Astrocyte (in vitro differentiated cells and primary cell): ENCODE results near the gene KCNK5. TPM values are rescaled to one million over a fixed set of nuclear protein-coding genes. Genes with fewer than 3 reads are reported as not detected.

ENCODE experiments used
- DNase-seq: peaks from one replicate; pipeline ENCODE4 v3.0.0-alpha.2; 2010; ENCODE audit warnings: low read depth
- FAIRE-seq: peaks from 2 replicates; lab custom pipeline; 2011; peaks lifted over from hg19 to GRCh38; lab: Jason Lieb, UNC
- H2AFZ ChIP-seq: 2 replicates; pipeline ENCODE4 v1.6.0; 2012; ENCODE audit warnings: low read depth, low read length, inconsistent platforms
- H3K27ac ChIP-seq: 2 replicates; pipeline ENCODE4 v1.5.1; 2011; ENCODE audit warnings: low read depth, low read length, inconsistent platforms
- H3K27me3 ChIP-seq: 2 replicates; pipeline ENCODE4 v1.6.0; 2011; ENCODE audit warnings: low read length, inconsistent platforms; ENCODE audit not compliant: insufficient read depth
- H3K36me3 ChIP-seq: 2 replicates; pipeline ENCODE4 v1.5.1; 2011; ENCODE audit warnings: low read length, inconsistent platforms; ENCODE audit not compliant: insufficient read depth
- H3K4me1 ChIP-seq: 2 replicates; pipeline ENCODE4 v1.5.1; 2011; ENCODE audit warnings: low read length, inconsistent platforms; ENCODE audit not compliant: insufficient read depth
- H3K4me2 ChIP-seq: 2 replicates; pipeline ENCODE4 v1.6.0; 2012; ENCODE audit warnings: low read length, inconsistent platforms
- H3K4me3 ChIP-seq: 2 replicates; pipeline ENCODE4 v1.5.1; 2011; ENCODE audit warnings: low read depth, mild to moderate bottlenecking, low read length, inconsistent platforms; ENCODE audit not compliant: insufficient read depth
- H3K79me2 ChIP-seq: 2 replicates; pipeline ENCODE4 v1.6.0; 2012; ENCODE audit warnings: mild to moderate bottlenecking, low read length, inconsistent platforms; ENCODE audit not compliant: insufficient read depth
- H3K9ac ChIP-seq: 2 replicates; pipeline ENCODE4 v1.6.0; 2012; ENCODE audit warnings: mild to moderate bottlenecking, low read length, inconsistent platforms
- H3K9me3 ChIP-seq: 2 replicates; pipeline ENCODE4 v1.5.1; 2012; ENCODE audit warnings: low read depth, mild to moderate bottlenecking, low read length, inconsistent platforms; ENCODE audit not compliant: insufficient read depth
- H4K20me1 ChIP-seq: 2 replicates; pipeline ENCODE4 v1.6.0; 2012; ENCODE audit warnings: low read length, inconsistent platforms; ENCODE audit not compliant: insufficient read depth
- H3K27ac Mint-ChIP-seq: one replicate; pipeline ENCODE4 v1.8.0; 2021; ENCODE audit warnings: mild to moderate bottlenecking, mixed read lengths; ENCODE audit not compliant: unreplicated experiment
- H3K27me3 Mint-ChIP-seq: one replicate; pipeline ENCODE4 v1.8.0; 2021; ENCODE audit warnings: low read depth, mixed read lengths; ENCODE audit not compliant: unreplicated experiment
- H3K36me3 Mint-ChIP-seq: one replicate; pipeline ENCODE4 v1.8.0; 2021; ENCODE audit warnings: low read depth, mixed read lengths; ENCODE audit not compliant: unreplicated experiment
- H3K4me1 Mint-ChIP-seq: one replicate; pipeline ENCODE4 v1.8.0; 2021; ENCODE audit warnings: low read depth, mixed read lengths; ENCODE audit not compliant: unreplicated experiment
- H3K4me3 Mint-ChIP-seq: one replicate; pipeline ENCODE4 v1.8.0; 2021; ENCODE audit warnings: mild to moderate bottlenecking, moderate library complexity, mixed read lengths; ENCODE audit not compliant: unreplicated experiment
- H3K9me3 Mint-ChIP-seq: one replicate; pipeline ENCODE4 v1.8.0; 2021; ENCODE audit warnings: mild to moderate bottlenecking, mixed read lengths; ENCODE audit not compliant: unreplicated experiment
- EZH2 ChIP-seq: IDR thresholded peaks from 2 replicates; pipeline ENCODE4 v1.6.1; 2012; ENCODE audit warnings: mild to moderate bottlenecking, low read length, inconsistent platforms; ENCODE audit not compliant: insufficient read depth
- total RNA-seq: library from RNA; stranded (reverse); gene quantifications from 2 replicates; pipeline ENCODE4 v1.2.1, GENCODE V29; 2021
- TF ChIP-seq, protein P1 (sequence below): IDR thresholded peaks from 2 replicates; pipeline ENCODE4 v1.5.1; 2011; ENCODE audit warnings: low read depth, mild to moderate bottlenecking, inconsistent platforms, low read length, moderate library complexity; ENCODE audit not compliant: insufficient read depth

KCNK5 gene
- total RNA-seq, 1 donor from 2014 or later, result 0.14 TPM

GRCh38 chr6:39274903-39275302 is 45.6 kb upstream of the KCNK5 start:
- H3K9me3 Mint-ChIP-seq, result peaks cover 3% of the 10 kb centered on the region
- Histone ChIP-seq H3K79me2 (no peaks in the 10 kb centered on the region), H3K9ac (no peak overlapping the region), H3K9me3 (no peaks in the 10 kb centered on the region), H3K4me2 (no peak overlapping the region), H3K4me1 (no peaks in the 10 kb centered on the region), H2AFZ (no peak overlapping the region), H3K27ac (no peak overlapping the region), H4K20me1 (no peaks in the 10 kb centered on the region), H3K4me3 (no peak overlapping the region), H3K27me3 (no peaks in the 10 kb centered on the region), H3K36me3 (no peaks in the 10 kb centered on the region)
- TF ChIP-seq EZH2, result no peak
- TF ChIP-seq, protein P1, sequence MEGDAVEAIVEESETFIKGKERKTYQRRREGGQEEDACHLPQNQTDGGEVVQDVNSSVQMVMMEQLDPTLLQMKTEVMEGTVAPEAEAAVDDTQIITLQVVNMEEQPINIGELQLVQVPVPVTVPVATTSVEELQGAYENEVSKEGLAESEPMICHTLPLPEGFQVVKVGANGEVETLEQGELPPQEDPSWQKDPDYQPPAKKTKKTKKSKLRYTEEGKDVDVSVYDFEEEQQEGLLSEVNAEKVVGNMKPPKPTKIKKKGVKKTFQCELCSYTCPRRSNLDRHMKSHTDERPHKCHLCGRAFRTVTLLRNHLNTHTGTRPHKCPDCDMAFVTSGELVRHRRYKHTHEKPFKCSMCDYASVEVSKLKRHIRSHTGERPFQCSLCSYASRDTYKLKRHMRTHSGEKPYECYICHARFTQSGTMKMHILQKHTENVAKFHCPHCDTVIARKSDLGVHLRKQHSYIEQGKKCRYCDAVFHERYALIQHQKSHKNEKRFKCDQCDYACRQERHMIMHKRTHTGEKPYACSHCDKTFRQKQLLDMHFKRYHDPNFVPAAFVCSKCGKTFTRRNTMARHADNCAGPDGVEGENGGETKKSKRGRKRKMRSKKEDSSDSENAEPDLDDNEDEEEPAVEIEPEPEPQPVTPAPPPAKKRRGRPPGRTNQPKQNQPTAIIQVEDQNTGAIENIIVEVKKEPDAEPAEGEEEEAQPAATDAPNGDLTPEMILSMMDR, result no peak
- H3K36me3 Mint-ChIP-seq, result no peaks in the 10 kb centered on the region
- no peak for DNase-seq
- H3K27me3 Mint-ChIP-seq, result peaks cover 63% of the 10 kb centered on the region
- H3K27ac Mint-ChIP-seq, result no peak overlapping the region
- H3K4me1 Mint-ChIP-seq, result peaks cover 3% of the 10 kb centered on the region
- H3K4me3 Mint-ChIP-seq, result no peak overlapping the region
- no peak for FAIRE-seq

GRCh38 chr6:39274471-39274870 is 45.2 kb upstream of the KCNK5 start:
- DNase-seq, result no peak
- Mint-ChIP-seq H3K4me3 (no peak overlapping the region), H3K27me3 (peaks cover 60% of the 10 kb centered on the region), H3K4me1 (peaks cover 3% of the 10 kb centered on the region), H3K9me3 (peaks cover 3% of the 10 kb centered on the region), H3K36me3 (no peaks in the 10 kb centered on the region), H3K27ac (no peak overlapping the region)
- no peak overlapping the region for H2AFZ ChIP-seq
- no peak overlapping the region for H3K4me2 ChIP-seq
- no peaks in the 10 kb centered on the region for H3K79me2 ChIP-seq
- no peaks in the 10 kb centered on the region for H4K20me1 ChIP-seq
- no peak overlapping the region for H3K9ac ChIP-seq
- no peak overlapping the region for H3K4me3 ChIP-seq
- H3K36me3 ChIP-seq, result no peaks in the 10 kb centered on the region
- H3K27me3 ChIP-seq, result no peaks in the 10 kb centered on the region
- H3K4me1 ChIP-seq, result no peaks in the 10 kb centered on the region
- H3K9me3 ChIP-seq, result no peaks in the 10 kb centered on the region
- no peak for FAIRE-seq
- no peak overlapping the region for H3K27ac ChIP-seq
- TF ChIP-seq, protein P1, result no peak
- TF ChIP-seq EZH2, result no peak

DNA sequence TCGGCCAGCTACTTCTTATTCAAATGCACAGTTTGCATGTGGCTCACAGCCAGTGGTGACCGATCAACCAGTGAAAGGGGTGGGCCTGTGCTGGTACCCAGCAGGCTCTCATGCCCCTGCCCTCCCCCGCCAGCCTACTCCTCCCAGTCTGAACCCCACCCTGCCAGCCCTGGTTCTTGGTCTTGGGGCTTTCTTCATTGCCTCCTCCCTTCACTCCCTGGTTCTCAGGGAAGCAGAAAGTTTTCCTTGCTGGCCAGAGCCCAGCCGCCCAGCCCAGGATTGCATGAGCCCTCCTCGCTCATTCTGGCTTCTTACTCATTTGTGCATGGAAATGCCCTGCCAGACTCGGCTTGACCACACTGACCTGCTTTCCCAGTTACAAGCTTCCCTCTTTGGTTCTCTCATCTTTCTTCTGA is 44.1 kb upstream of the KCNK5 start:
- no peak overlapping the region for H3K27ac ChIP-seq
- DNase-seq (no peak), FAIRE-seq (no peak)
- no peaks in the 10 kb centered on the region for H3K79me2 ChIP-seq
- H3K4me1 Mint-ChIP-seq, result peaks cover 6% of the 10 kb centered on the region
- no peaks in the 10 kb centered on the region for H3K27me3 ChIP-seq
- H3K9ac ChIP-seq, result no peak overlapping the region
- H3K9me3 ChIP-seq, result no peaks in the 10 kb centered on the region
- no peaks in the 10 kb centered on the region for H4K20me1 ChIP-seq
- peaks cover 54% of the 10 kb centered on the region for H3K27me3 Mint-ChIP-seq
- H3K9me3 Mint-ChIP-seq, result peaks cover 3% of the 10 kb centered on the region
- TF ChIP-seq, protein P1, result no peak
- no peak for TF ChIP-seq EZH2
- H2AFZ ChIP-seq, result no peak overlapping the region
- H3K36me3 Mint-ChIP-seq, result no peaks in the 10 kb centered on the region
- H3K4me2 ChIP-seq, result no peak overlapping the region
- no peaks in the 10 kb centered on the region for H3K36me3 ChIP-seq
- no peak overlapping the region for H3K27ac Mint-ChIP-seq
- H3K4me3 ChIP-seq, result no peak overlapping the region
- no peak overlapping the region for H3K4me3 Mint-ChIP-seq
- no peaks in the 10 kb centered on the region for H3K4me1 ChIP-seq
